OCI-LY7 (cell line): Measurements from ENCODE around the gene CAMK2N2. TPM values are rescaled to one million over a fixed set of nuclear protein-coding genes. Genes with fewer than 3 reads are reported as not detected.

Experiments used
- BruUV-seq: library from RNA; stranded (reverse); fragments of 400-500 nt; replicated peaks from 2 replicates; lab custom pipeline; 2021; lab: Mats Ljungman, UMichigan
- CTCF ChIA-PET: fragments of 300-600 bp; sonication (Branson Sonifier 250); formaldehyde crosslinking; loops from one replicate; lab custom pipeline; 2022; ENCODE audit warnings: antibody characterized with exemption; ENCODE audit not compliant: unreplicated experiment; lab: Charles Lee
- POLR2A ChIA-PET: fragments of 300-600 bp; sonication (Branson Sonifier 250); formaldehyde crosslinking; loops from one replicate; lab custom pipeline; 2022; ENCODE audit warnings: antibody characterized with exemption; lab: Charles Lee
- DNase-seq: peaks from one replicate; pipeline ENCODE4 v3.0.0-alpha.2; 2015; ENCODE audit warnings: low spot score
- H2AFZ ChIP-seq: fragments of 200-600 bp; sonication (generic), shearing (Covaris generic); 2 replicates; pipeline ENCODE4 v1.6.1; 2014; ENCODE audit warnings: mild to moderate bottlenecking, antibody characterized with exemption, low read length, moderate library complexity
- H3K27ac ChIP-seq: fragments of 200-600 bp; sonication (generic); 2 replicates; pipeline ENCODE4 v1.5.1; 2014; ENCODE audit warnings: mixed run types, low read depth, mild to moderate bottlenecking, moderate library complexity, low read length, inconsistent platforms; ENCODE audit not compliant: poor library complexity, severe bottlenecking
- H3K36me3 ChIP-seq: fragments of 200-600 bp; sonication (generic); 2 replicates; pipeline ENCODE4 v1.6.1; 2014; ENCODE audit warnings: mild to moderate bottlenecking, antibody characterized with exemption, low read length, moderate library complexity, mixed read lengths; ENCODE audit not compliant: insufficient read depth
- H3K4me1 ChIP-seq: fragments of 200-600 bp; sonication (generic); 2 replicates; pipeline ENCODE4 v1.5.1; 2014; ENCODE audit warnings: mild to moderate bottlenecking, low read length; ENCODE audit not compliant: insufficient read depth, poor library complexity, severe bottlenecking
- H3K4me2 ChIP-seq: fragments of 200-600 bp; sonication (generic); 2 replicates; pipeline ENCODE4 v1.6.1; 2014; ENCODE audit warnings: mild to moderate bottlenecking, low read length
- H3K4me3 ChIP-seq: fragments of 200-600 bp; sonication (generic); 2 replicates; pipeline ENCODE4 v1.5.1; 2014; ENCODE audit warnings: mild to moderate bottlenecking, low read depth, low read length; ENCODE audit not compliant: poor library complexity, severe bottlenecking
- H3K79me2 ChIP-seq: fragments of 200-600 bp; sonication (generic); 2 replicates; pipeline ENCODE4 v1.6.1; 2016; ENCODE audit warnings: low read depth, mild to moderate bottlenecking, low read length, moderate library complexity, mixed read lengths; ENCODE audit not compliant: insufficient read depth
- H3K9me2 ChIP-seq: fragments of 200-600 bp; sonication (generic); 2 replicates; pipeline ENCODE4 v1.6.1; 2016; ENCODE audit warnings: mild to moderate bottlenecking, low read length, mixed read lengths; ENCODE audit not compliant: insufficient read depth
- H3K9me3 ChIP-seq: fragments of 200-600 bp; sonication (generic); 2 replicates; pipeline ENCODE4 v1.6.1; 2014; ENCODE audit warnings: mild to moderate bottlenecking, mixed run types, low read length, mixed read lengths
- H4K20me1 ChIP-seq: fragments of 200-600 bp; sonication (generic); 2 replicates; pipeline ENCODE4 v1.6.1; 2014; ENCODE audit warnings: mild to moderate bottlenecking, antibody characterized with exemption, low read length, moderate library complexity, mixed read lengths; ENCODE audit not compliant: insufficient read depth
- CTCF ChIP-seq: fragments of 200-600 bp; sonication (generic); conservative IDR thresholded peaks from 2 replicates; pipeline ENCODE4 v1.5.1; 2014; ENCODE audit warnings: mild to moderate bottlenecking, antibody characterized with exemption, low read length, moderate library complexity, mixed read lengths
- EZH2phosphoT487 ChIP-seq: fragments of 200-600 bp; sonication (generic); IDR thresholded peaks from 2 replicates; pipeline ENCODE4 v1.6.1; 2018; ENCODE audit warnings: low read depth, borderline replicate concordance, mild to moderate bottlenecking, mixed run types, antibody characterized with exemption, low read length, moderate library complexity, mixed read lengths
- intact Hi-C: fragments of 100-400 bp; cut with micrococcal nuclease; formaldehyde crosslinking; loops from one replicate; pipeline ENCODE4 v1.10.0; 2022; ENCODE audit not compliant: unreplicated experiment
- total RNA-seq, 2 experiments: library from RNA; depleted of rRNA in 1 of 2; stranded (reverse); fragments of >200 nt in 1 of 2; shearing (Covaris generic) in 1 of 2; gene quantifications; 2 replicates each; pipeline ENCODE4 v1.2.3, GENCODE V29; 2014 to 2022

The CAMK2N2 gene
- total RNA-seq, 2 experiments from 2014 or later, result not detected

- H3K9me2 ChIP-seq, result no peaks in the 10 kb centered on the region
- no peak for TF ChIP-seq CTCF
- no peak for TF ChIP-seq EZH2phosphoT487
- no peaks in the 10 kb centered on the region for H4K20me1 ChIP-seq
- no peaks in the 10 kb centered on the region for H3K36me3 ChIP-seq
- no peak for DNase-seq
- H2AFZ ChIP-seq, result no peak overlapping the region
- no peaks in the 10 kb centered on the region for H3K79me2 ChIP-seq
- intact Hi-C loops, result no loop called here
- no peaks in the 10 kb centered on the region for H3K9me3 ChIP-seq
- no peak overlapping the region for H3K4me2 ChIP-seq
- POLR2A ChIA-PET, result no interaction called here
- H3K4me3 ChIP-seq, result no peak overlapping the region
- BruUV-seq, result no TSS peak
- H3K4me1 ChIP-seq, result no peaks in the 10 kb centered on the region
- CTCF ChIA-PET, result no interaction called here
- no peak overlapping the region for H3K27ac ChIP-seq
These were observed 16.0 kb upstream of the CAMK2N2 start for GRCh38 chr3:184277366-184277765.

DNA sequence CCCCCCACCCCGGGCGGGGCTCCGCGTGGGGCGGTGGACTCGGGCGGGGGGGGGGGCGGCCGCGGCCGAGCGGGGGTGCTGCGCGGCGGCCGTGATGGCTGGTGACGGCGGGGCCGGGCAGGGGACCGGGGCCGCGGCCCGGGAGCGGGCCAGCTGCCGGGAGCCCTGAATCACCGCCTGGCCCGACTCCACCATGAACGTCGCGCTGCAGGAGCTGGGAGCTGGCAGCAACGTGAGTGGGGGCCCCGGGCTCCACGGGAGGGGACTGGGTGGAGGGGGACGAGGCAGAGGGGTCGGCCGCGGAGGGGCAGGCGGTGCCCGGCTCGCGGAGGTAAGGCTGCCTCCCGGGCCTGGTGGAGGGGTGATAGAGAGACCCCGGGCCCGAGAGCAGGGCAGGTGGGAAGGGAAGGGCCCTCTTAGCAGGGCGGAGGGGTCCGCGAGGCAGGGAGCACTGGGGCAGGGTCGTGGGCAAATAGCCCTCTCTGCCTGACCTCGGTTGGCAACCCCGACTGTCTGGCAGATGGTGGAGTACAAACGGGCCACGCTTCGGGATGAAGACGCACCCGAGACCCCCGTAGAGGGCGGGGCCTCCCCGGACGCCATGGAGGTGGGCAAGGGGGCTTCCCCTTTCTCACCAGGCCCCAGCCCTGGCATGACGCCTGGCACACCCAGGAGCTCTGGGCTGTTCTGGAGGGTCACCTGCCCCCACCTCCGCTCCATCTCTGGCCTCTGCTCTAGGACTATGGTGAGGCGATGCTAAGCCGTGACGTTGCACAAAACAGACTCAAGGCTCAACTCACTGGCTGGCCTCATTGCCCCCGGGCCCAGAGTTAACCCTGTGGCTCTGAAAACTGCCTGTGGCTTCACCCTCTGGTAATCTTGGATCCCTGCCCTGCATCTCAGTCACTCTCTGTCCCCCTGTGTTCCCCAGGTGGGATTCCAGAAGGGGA, 14.9 kb upstream of the CAMK2N2 start, which contains the start of gene ECE2:
Gene ECE2 (plus strand): TSS at position 62 of the 950 bp plus-strand sequence. CDS start 132 bp downstream, at position 194.
- Histone ChIP-seq H3K79me2 (no peaks in the 10 kb centered on the region), H4K20me1 (no peaks in the 10 kb centered on the region), H3K4me1 (no peaks in the 10 kb centered on the region), H3K9me2 (no peaks in the 10 kb centered on the region), H3K36me3 (no peaks in the 10 kb centered on the region), H3K9me3 (no peaks in the 10 kb centered on the region), H2AFZ (no peak within 1 kb of the TSS), H3K4me2 (no peak within 1 kb of the TSS), H3K27ac (no peak within 1 kb of the TSS), H3K4me3 (no peak within 1 kb of the TSS)
- intact Hi-C loops, result no loop called here
- POLR2A ChIA-PET, result no interaction called here
- no peak for TF ChIP-seq EZH2phosphoT487
- TF ChIP-seq CTCF, result no peak
- no TSS peak for BruUV-seq
- CTCF ChIA-PET, result no interaction called here
- DNase-seq, result no peak

DNA sequence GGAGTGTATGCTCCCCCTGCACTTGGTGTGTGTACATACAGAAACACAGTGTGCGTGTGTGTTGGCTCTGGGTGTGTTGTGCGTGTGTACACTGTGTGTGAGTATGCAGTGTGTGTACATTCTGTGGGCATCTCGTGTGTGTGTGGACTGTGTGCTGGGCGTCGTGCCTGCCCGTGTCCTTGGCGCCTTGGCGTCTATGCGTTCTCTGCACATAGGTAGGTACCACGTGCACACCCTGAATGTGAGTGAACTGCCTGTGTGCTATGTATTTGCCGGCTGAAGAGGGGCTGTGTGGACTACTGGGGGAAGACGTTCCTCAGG, 14.0 kb upstream of the CAMK2N2 start:
- no peaks in the 10 kb centered on the region for H4K20me1 ChIP-seq
- no peak overlapping the region for H3K27ac ChIP-seq
- H3K9me3 ChIP-seq, result no peaks in the 10 kb centered on the region
- intact Hi-C loops, result no loop called here
- no peaks in the 10 kb centered on the region for H3K4me1 ChIP-seq
- TF ChIP-seq CTCF, result no peak
- TF ChIP-seq EZH2phosphoT487, result no peak
- H3K36me3 ChIP-seq, result no peaks in the 10 kb centered on the region
- H3K9me2 ChIP-seq, result no peaks in the 10 kb centered on the region
- no peak for DNase-seq
- no peak overlapping the region for H3K4me2 ChIP-seq
- H3K79me2 ChIP-seq, result no peaks in the 10 kb centered on the region
- no TSS peak for BruUV-seq
- H2AFZ ChIP-seq, result no peak overlapping the region
- CTCF ChIA-PET, result no interaction called here
- POLR2A ChIA-PET, result no interaction called here
- no peak overlapping the region for H3K4me3 ChIP-seq
